Activated CD8-positive, alpha-beta T cell treated with anti-CD3 and anti-CD28 coated beads for 36 hours (primary cell): Measurements from ENCODE around the gene RTL10. TPM values are rescaled to one million over a fixed set of nuclear protein-coding genes. Genes with fewer than 3 reads are reported as not detected.

ENCODE experiments used
- ATAC-seq: fragments of 200-7000 bp; cut with Tn5 transposase; one replicate; pipeline ENCODE4 v1.10.0; 2021; ENCODE audit warnings: mild to moderate bottlenecking, moderate library complexity
- CTCF ChIA-PET: fragments of 350-600 bp; sonication (Branson Sonifier 250); formaldehyde crosslinking; loops from one replicate; lab custom pipeline; 2021; ENCODE audit warnings: antibody characterized with exemption; lab: Charles Lee
- POLR2A ChIA-PET: fragments of 350-600 bp; sonication (Branson Sonifier 250); formaldehyde crosslinking; loops from one replicate; lab custom pipeline; 2021; ENCODE audit warnings: antibody characterized with exemption; lab: Charles Lee
- DNase-seq: peaks from one replicate; pipeline ENCODE4 v3.0.0-alpha.2; 2020
- H3K27ac Mint-ChIP-seq: one replicate; pipeline ENCODE4 v1.8.0; 2021; ENCODE audit warnings: mild to moderate bottlenecking, mixed read lengths
- H3K27me3 Mint-ChIP-seq: one replicate; pipeline ENCODE4 v1.8.0; 2021; ENCODE audit warnings: mixed read lengths
- H3K36me3 Mint-ChIP-seq: one replicate; pipeline ENCODE4 v1.8.0; 2021; ENCODE audit warnings: low read depth, mixed read lengths
- H3K4me1 Mint-ChIP-seq: one replicate; pipeline ENCODE4 v1.8.0; 2021; ENCODE audit warnings: low read depth, mixed read lengths
- H3K4me3 Mint-ChIP-seq: one replicate; pipeline ENCODE4 v1.8.0; 2021; ENCODE audit warnings: mild to moderate bottlenecking, moderate library complexity, mixed read lengths
- H3K9me3 Mint-ChIP-seq: one replicate; pipeline ENCODE4 v1.8.0; 2021; ENCODE audit warnings: mixed read lengths
- intact Hi-C: fragments of 100-400 bp; cut with micrococcal nuclease; formaldehyde crosslinking; loops from one replicate; pipeline ENCODE4 v1.10.0; 2022
- total RNA-seq, 2 experiments: library from RNA; stranded (reverse); gene quantifications; one replicate each; pipeline ENCODE4 v1.2.3, GENCODE V29; 2021
- TF ChIP-seq, protein P1 (sequence below): fragments of 200-600 bp; IDR thresholded peaks from one replicate; pipeline ENCODE4 v1.8.0; 2022; ENCODE audit warnings: antibody characterized with exemption, mild to moderate bottlenecking

The RTL10 gene
- total RNA-seq, 2 experiments from 2014 or later: 14.7 to 17.4 TPM

DNA sequence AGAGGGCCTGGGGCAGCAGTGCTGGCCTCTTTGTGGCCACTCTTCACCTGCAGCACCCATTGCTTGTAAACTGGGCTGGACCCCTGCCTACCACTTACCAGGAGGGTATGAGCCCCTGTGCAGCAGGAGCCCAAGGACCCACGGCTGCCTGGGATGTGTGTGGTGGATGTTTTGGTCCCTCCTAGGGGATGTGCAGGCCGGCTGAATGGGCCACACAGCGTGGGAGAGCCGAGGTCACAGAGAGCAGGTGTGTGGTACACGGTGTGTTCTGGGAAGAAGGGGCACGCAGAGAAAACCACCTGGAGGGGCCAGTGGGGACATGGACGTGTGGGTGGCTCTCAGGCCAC, 19.3 kb upstream of the RTL10 start:
- Mint-ChIP-seq H3K4me1 (peaks cover 14% of the 10 kb centered on the region), H3K27ac (peak overlapping the region; percentile 64), H3K9me3 (no peaks in the 10 kb centered on the region), H3K36me3 (no peaks in the 10 kb centered on the region), H3K27me3 (no peaks in the 10 kb centered on the region), H3K4me3 (peak overlapping the region; percentile 7)
- POLR2A ChIA-PET: interaction anchor here (0.7 to 1.9 kb wide), 5 partner anchors 12 to 51 kb away, joined by 3 to 5 read pairs (median 4); no protein-coding TSS in a partner anchor
- CTCF ChIA-PET: interaction anchor here (1.0 to 1.6 kb wide), 2 partner anchors 144 to 150 kb away, joined by 4 to 6 read pairs; no protein-coding TSS in a partner anchor
- DNase-seq (peak; percentile 0), ATAC-seq (peak; percentile 14)
- intact Hi-C loops: no loop called here
- TF ChIP-seq, protein P1, sequence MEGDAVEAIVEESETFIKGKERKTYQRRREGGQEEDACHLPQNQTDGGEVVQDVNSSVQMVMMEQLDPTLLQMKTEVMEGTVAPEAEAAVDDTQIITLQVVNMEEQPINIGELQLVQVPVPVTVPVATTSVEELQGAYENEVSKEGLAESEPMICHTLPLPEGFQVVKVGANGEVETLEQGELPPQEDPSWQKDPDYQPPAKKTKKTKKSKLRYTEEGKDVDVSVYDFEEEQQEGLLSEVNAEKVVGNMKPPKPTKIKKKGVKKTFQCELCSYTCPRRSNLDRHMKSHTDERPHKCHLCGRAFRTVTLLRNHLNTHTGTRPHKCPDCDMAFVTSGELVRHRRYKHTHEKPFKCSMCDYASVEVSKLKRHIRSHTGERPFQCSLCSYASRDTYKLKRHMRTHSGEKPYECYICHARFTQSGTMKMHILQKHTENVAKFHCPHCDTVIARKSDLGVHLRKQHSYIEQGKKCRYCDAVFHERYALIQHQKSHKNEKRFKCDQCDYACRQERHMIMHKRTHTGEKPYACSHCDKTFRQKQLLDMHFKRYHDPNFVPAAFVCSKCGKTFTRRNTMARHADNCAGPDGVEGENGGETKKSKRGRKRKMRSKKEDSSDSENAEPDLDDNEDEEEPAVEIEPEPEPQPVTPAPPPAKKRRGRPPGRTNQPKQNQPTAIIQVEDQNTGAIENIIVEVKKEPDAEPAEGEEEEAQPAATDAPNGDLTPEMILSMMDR: no peak

DNA sequence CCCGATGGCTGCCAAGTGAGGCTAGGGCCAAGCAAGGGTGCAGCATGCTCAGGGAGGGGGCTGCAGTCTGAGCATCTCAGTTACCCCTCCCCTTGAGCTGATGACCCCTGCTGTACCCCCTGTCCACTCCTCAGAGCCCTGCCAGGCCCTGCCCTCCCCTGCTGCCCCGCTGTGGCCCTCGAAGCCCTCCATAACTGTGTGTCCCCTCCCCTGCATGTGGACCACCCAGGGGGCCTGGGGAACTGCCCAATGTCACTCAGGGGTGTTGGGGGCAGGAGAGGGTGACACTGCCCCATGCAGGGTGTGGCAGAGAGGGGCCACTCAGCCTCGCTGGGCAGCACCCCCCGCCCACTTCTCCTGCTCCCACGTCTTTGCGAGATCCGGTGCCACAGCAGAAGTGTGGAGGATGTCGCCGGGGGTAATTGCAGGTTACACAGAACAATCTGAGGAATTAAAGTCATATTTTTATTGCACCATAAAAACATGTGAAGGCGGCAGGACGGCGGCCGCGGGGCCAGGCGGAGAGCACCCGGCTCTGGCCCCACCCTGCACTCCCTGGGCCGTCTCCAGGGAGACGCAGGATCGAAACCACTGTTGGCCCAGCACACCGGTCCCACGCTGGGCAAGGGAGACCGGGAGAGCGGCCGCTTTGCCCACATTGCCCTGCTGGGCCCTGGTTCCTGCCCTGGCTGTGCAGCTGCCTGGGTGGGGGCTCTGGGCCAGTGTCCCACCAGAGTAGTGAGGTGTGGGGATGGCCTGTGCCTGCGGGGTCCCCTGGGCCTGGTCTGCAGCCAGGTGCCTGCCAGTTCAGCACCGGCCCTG, 18.7 kb upstream of the RTL10 start:
- no peak for ATAC-seq
- peaks cover 14% of the 10 kb centered on the region for H3K4me1 Mint-ChIP-seq
- H3K36me3 Mint-ChIP-seq: no peaks in the 10 kb centered on the region
- intact Hi-C loops: no loop called here
- CTCF ChIA-PET: interaction anchor here (1.6 kb wide), 1 partner anchor 143 kb away, joined by 6 read pairs; no protein-coding TSS in a partner anchor
- TF ChIP-seq, protein P1: no peak
- DNase-seq: peak; percentile 0
- POLR2A ChIA-PET: interaction anchor here (0.7 to 1.9 kb wide), 5 partner anchors 13 to 19 kb away, joined by 3 to 5 read pairs (median 5); no protein-coding TSS in a partner anchor
- no peaks in the 10 kb centered on the region for H3K27me3 Mint-ChIP-seq
- no peak overlapping the region for H3K4me3 Mint-ChIP-seq
- no peak overlapping the region for H3K27ac Mint-ChIP-seq
- H3K9me3 Mint-ChIP-seq: no peaks in the 10 kb centered on the region

DNA sequence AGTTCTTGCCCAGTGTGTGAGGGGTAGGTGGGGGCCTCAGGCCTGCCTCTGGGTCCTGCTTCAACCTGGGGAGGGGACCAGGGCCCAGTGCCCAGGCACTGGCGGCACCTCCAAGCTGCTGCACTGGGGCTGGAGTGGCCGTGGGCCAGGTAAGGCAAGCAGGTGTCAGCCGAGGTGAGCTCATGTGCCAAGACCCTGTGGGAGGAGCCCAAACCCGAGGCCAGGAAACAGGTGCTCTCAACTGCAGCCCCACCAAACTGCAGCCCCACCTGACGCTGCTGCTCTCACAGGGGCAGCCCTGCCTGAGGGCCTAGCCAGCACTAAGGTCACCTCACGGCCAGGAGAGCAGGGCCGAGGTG, 18.1 kb upstream of the RTL10 start:
- ATAC-seq: no peak
- H3K4me1 Mint-ChIP-seq: peaks cover 14% of the 10 kb centered on the region
- intact Hi-C loops: no loop called here
- POLR2A ChIA-PET: interaction anchor here (1.0 to 1.7 kb wide), 2 partner anchors 17 to 19 kb away, joined by 5 read pairs; no protein-coding TSS in a partner anchor
- no peak overlapping the region for H3K27ac Mint-ChIP-seq
- H3K36me3 Mint-ChIP-seq: peaks cover 1% of the 10 kb centered on the region
- H3K27me3 Mint-ChIP-seq: no peaks in the 10 kb centered on the region
- CTCF ChIA-PET: no interaction called here
- no peaks in the 10 kb centered on the region for H3K9me3 Mint-ChIP-seq
- peak; percentile 1 for DNase-seq
- no peak overlapping the region for H3K4me3 Mint-ChIP-seq
- TF ChIP-seq, protein P1: no peak

DNA sequence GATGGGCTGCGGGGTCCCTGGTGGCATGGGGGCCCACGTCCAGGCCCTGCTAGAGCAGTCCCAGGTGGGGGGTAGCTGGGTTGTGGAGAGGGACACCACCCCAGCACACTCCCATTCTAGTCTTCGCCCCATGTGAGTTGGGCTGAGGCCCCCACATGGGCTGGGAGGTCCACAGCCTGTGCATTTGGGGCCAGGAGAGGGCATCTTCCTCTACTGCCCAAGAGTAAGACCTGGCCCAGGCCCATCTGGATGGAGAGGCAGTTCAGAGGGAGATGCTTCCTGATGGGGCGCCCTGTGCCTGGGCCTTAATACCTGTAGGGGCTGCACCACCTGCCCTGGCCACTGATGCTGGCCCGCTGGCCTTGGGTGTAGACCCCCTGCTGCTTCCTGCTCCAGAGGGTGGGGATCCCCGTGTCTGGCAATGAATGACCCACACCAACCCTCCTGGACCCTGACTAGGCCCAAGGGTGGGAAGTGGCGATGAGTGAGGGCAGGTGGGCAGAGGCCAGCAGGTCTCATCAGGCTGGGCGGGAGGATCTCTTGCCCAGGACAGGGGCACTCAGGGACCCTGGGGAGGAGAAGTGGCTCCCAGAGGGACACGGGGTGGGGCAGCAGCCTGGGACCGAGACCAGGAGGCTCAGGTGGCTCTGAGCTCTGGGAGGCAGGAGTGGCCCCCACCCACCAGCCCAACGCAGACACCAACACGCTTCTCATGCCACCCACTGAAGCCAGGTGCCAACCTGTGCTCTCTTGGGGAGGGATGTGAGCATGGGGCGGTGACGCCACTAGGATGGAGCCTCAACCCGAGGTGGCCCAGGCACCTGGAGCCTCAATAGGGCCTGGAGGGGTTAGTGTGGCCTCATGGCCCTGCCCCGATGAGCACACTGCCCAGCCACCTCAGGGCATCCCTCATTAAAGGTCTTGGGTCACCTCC, 17.4 kb upstream of the RTL10 start:
- DNase-seq: peak; percentile 0
- H3K27ac Mint-ChIP-seq: no peak overlapping the region
- H3K36me3 Mint-ChIP-seq: peaks cover 1% of the 10 kb centered on the region

More for the DNA sequence above, 17.4 kb upstream of the RTL10 start:
- H3K4me3 Mint-ChIP-seq: no peak overlapping the region
- TF ChIP-seq, protein P1: no peak
- intact Hi-C loops: no loop called here
- ChIA-PET CTCF (no interaction called here), POLR2A (interaction anchor here (1.0 to 1.7 kb wide), 2 partner anchors 16 to 20 kb away, joined by 5 read pairs; no protein-coding TSS in a partner anchor)
- H3K9me3 Mint-ChIP-seq: no peaks in the 10 kb centered on the region
- no peaks in the 10 kb centered on the region for H3K27me3 Mint-ChIP-seq
- H3K4me1 Mint-ChIP-seq: peaks cover 14% of the 10 kb centered on the region
- no peak for ATAC-seq
